HCT116 (cell line): Measurements from ENCODE around the gene CXCR4. TPM values are rescaled to one million over a fixed set of nuclear protein-coding genes. Genes with fewer than 3 reads are reported as not detected.

Experiments used
- ATAC-seq: fragments of 200-7000 bp; cut with Tn5 transposase; 2 replicates; pipeline ENCODE4 v1.9.1; 2020; ENCODE audit warnings: mild to moderate bottlenecking, moderate library complexity
- BruUV-seq: library from RNA; stranded (reverse); fragments of 400-500 nt; replicated peaks from 2 replicates; lab custom pipeline; 2021; lab: Mats Ljungman, UMichigan
- CTCF ChIA-PET: fragments of 300-600 bp; sonication (Branson Sonifier 250); formaldehyde crosslinking; loops from one replicate; lab custom pipeline; 2021; ENCODE audit warnings: antibody characterized with exemption; lab: Charles Lee
- POLR2A ChIA-PET: fragments of 300-600, 350-600 bp; sonication (Branson Sonifier 250); formaldehyde crosslinking; loops from one replicate; lab custom pipeline; 2021; ENCODE audit warnings: antibody characterized with exemption; lab: Charles Lee
- RAD21 ChIA-PET, 2 experiments: fragments of 300-600 bp; sonication (Branson Sonifier 250); formaldehyde crosslinking; loops; one replicate each; lab custom pipeline; 2023; ENCODE audit warnings: low total read pairs in 2 of 2; ENCODE audit not compliant: uncharacterized antibody in 2 of 2, unreplicated experiment in 2 of 2, low non-redundant PET in 1 of 2; lab: Charles Lee
- DNase-seq: peaks from one replicate; pipeline ENCODE4 v3.0.0-alpha.2; 2010; ENCODE audit warnings: low read depth, low spot score
- H2AFZ ChIP-seq: fragments of 200-600 bp; shearing (Covaris generic), sonication (generic); 2 replicates; pipeline ENCODE4 v1.6.1; 2017; ENCODE audit warnings: low read depth, mixed run types, mixed read lengths, antibody characterized with exemption, low read length; ENCODE audit not compliant: poor library complexity, severe bottlenecking
- H3K27ac ChIP-seq: 2 replicates; pipeline ENCODE4 v1.5.1; 2012; ENCODE audit warnings: low read depth, low read length
- H3K27me3 ChIP-seq: fragments of 200-600 bp; sonication (generic); 2 replicates; pipeline ENCODE4 v1.6.1; 2016; ENCODE audit warnings: mixed run types, low read length, mixed read lengths; ENCODE audit not compliant: insufficient read depth
- H3K36me3 ChIP-seq, 2 experiments: fragments of 200-500 bp in 1 of 2; fragments of 200-600 bp in 1 of 2; sonication (Bioruptor generic) in 1 of 2; sonication (generic) in 1 of 2; 2 replicates each; pipeline versions ENCODE4 v1.5.1 to v1.6.1; 2014 to 2016; ENCODE audit warnings: low read length in 2 of 2, inconsistent platforms in 1 of 2, mixed read lengths in 1 of 2, mixed run types in 1 of 2; ENCODE audit not compliant: insufficient read depth in 2 of 2, control insufficient read depth in 1 of 2
- H3K4me1 ChIP-seq, 2 experiments: fragments of 200-600 bp in 1 of 2; sonication (generic) in 1 of 2; 2 replicates each; pipeline versions ENCODE4 v1.5.1 to v1.6.1; 2012 to 2017; ENCODE audit warnings: low read length in 2 of 2, inconsistent platforms in 1 of 2, mild to moderate bottlenecking in 1 of 2, mixed read lengths in 1 of 2, mixed run types in 1 of 2, moderate library complexity in 1 of 2; ENCODE audit not compliant: insufficient read depth in 2 of 2, control insufficient read depth in 1 of 2
- H3K4me2 ChIP-seq: fragments of 200-600 bp; sonication (generic); 2 replicates; pipeline ENCODE4 v1.6.1; 2017; ENCODE audit warnings: mixed run types, low read length, mixed read lengths
- H3K4me3 ChIP-seq, 2 experiments: fragments of 200-600 bp in 1 of 2; sonication (generic) in 1 of 2; replicated peaks in 1 of 2; 2 replicates each; pipeline ENCODE4 v1.5.1; 2011 to 2016; ENCODE audit warnings: low read length in 2 of 2, control low read depth in 1 of 2, low read depth in 1 of 2, mild to moderate bottlenecking in 1 of 2, mixed read lengths in 1 of 2, mixed run types in 1 of 2
- H3K79me2 ChIP-seq: fragments of 200-600 bp; sonication (generic); 2 replicates; pipeline ENCODE4 v1.6.1; 2017; ENCODE audit warnings: mild to moderate bottlenecking, mixed run types, low read length, moderate library complexity, mixed read lengths; ENCODE audit not compliant: insufficient read depth
- H3K9ac ChIP-seq: fragments of 200-600 bp; sonication (generic); 2 replicates; pipeline ENCODE4 v1.6.1; 2016; ENCODE audit warnings: low read length, mixed read lengths
- H3K9me2 ChIP-seq: fragments of 200-600 bp; sonication (generic), shearing (Covaris generic); 2 replicates; pipeline ENCODE4 v1.6.1; 2017; ENCODE audit warnings: mixed run types, mild to moderate bottlenecking, moderate library complexity; ENCODE audit not compliant: insufficient read depth
- H3K9me3 ChIP-seq, 2 experiments: fragments of 200-500 bp in 1 of 2; fragments of 200-600 bp in 1 of 2; sonication (Bioruptor generic) in 1 of 2; sonication (generic) in 1 of 2; 2 replicates each; pipeline ENCODE4 v1.6.1; 2014 to 2017; ENCODE audit warnings: low read length in 2 of 2, mixed read lengths in 2 of 2, inconsistent platforms in 1 of 2, low read depth in 1 of 2, mild to moderate bottlenecking in 1 of 2, mixed run types in 1 of 2, moderate library complexity in 1 of 2; ENCODE audit not compliant: control insufficient read depth in 1 of 2, insufficient read depth in 1 of 2
- H4K20me1 ChIP-seq: fragments of 200-600 bp; sonication (generic), shearing (Covaris generic); 2 replicates; pipeline ENCODE4 v1.6.1; 2017; ENCODE audit warnings: mixed run types, mild to moderate bottlenecking, moderate library complexity; ENCODE audit not compliant: insufficient read depth
- CEBPB ChIP-seq: IDR thresholded peaks from 2 replicates; pipeline ENCODE4 v1.6.1; 2012; ENCODE audit warnings: low read depth
- EGR1 ChIP-seq: IDR thresholded peaks from 2 replicates; pipeline ENCODE4 v1.6.1; 2012; ENCODE audit warnings: low read depth
- ELF1 ChIP-seq: IDR thresholded peaks from 2 replicates; pipeline ENCODE4 v1.6.1; 2012; ENCODE audit warnings: low read depth, borderline replicate concordance
- EZH2 ChIP-seq: fragments of 200-600 bp; sonication (generic); IDR thresholded peaks from 2 replicates; pipeline ENCODE4 v1.6.1; 2017; ENCODE audit warnings: antibody characterized with exemption, mixed run types
- EZH2phosphoT487 ChIP-seq: fragments of 200-600 bp; IDR thresholded peaks from 2 replicates; pipeline ENCODE4 v1.6.1; 2018; ENCODE audit warnings: antibody characterized with exemption, borderline replicate concordance
- FOSL1 ChIP-seq: IDR thresholded peaks from 2 replicates; pipeline ENCODE4 v1.6.1; 2012; ENCODE audit warnings: low read depth
- JUND ChIP-seq: IDR thresholded peaks from 2 replicates; pipeline ENCODE4 v1.6.1; 2012
- POLR2AphosphoS5 ChIP-seq: IDR thresholded peaks from 2 replicates; pipeline ENCODE4 v1.6.1; 2011; ENCODE audit warnings: mild to moderate bottlenecking, low read depth, low read length, moderate library complexity
- RAD21 ChIP-seq: IDR thresholded peaks from 2 replicates; pipeline ENCODE4 v1.6.1; 2012; ENCODE audit warnings: low read depth, mild to moderate bottlenecking
- SIN3A ChIP-seq: IDR thresholded peaks from 2 replicates; pipeline ENCODE4 v1.6.1; 2012; ENCODE audit warnings: low read depth
- SP1 ChIP-seq: IDR thresholded peaks from 2 replicates; pipeline ENCODE4 v1.6.1; 2012; ENCODE audit warnings: low read depth
- SRF ChIP-seq: IDR thresholded peaks from 2 replicates; pipeline ENCODE4 v1.6.1; 2012; ENCODE audit warnings: low read depth
- YY1 ChIP-seq: IDR thresholded peaks from 2 replicates; pipeline ENCODE4 v1.6.1; 2011; ENCODE audit warnings: low read length, low read depth, moderate library complexity, mild to moderate bottlenecking; ENCODE audit not compliant: insufficient replicate concordance; ENCODE audit errors: extremely low read depth
- ZFX ChIP-seq: fragments of 450-650 bp; IDR thresholded peaks from 2 replicates; pipeline ENCODE4 v1.6.1; 2017
- ZNF274 ChIP-seq: fragments of 200-500 bp; sonication (Bioruptor generic); IDR thresholded peaks from 2 replicates; pipeline ENCODE4 v1.6.1; 2014; ENCODE audit warnings: mild to moderate bottlenecking, low read depth, low read length, inconsistent platforms
- intact Hi-C: fragments of 100-400 bp; cut with micrococcal nuclease; formaldehyde crosslinking; loops from 2 replicates; pipeline ENCODE4 v1.10.0; 2022
- total RNA-seq: library from RNA; stranded (reverse); gene quantifications from one replicate; pipeline ENCODE4 v1.2.1, GENCODE V29; 2021; ENCODE audit not compliant: unreplicated experiment
- TF ChIP-seq, protein P1 (sequence below): IDR thresholded peaks from 2 replicates; pipeline ENCODE4 v1.6.1; 2012
- TF ChIP-seq, protein P2 (sequence below): IDR thresholded peaks from 2 replicates; pipeline ENCODE4 v1.6.1; 2011; ENCODE audit warnings: mild to moderate bottlenecking, low read length, moderate library complexity; ENCODE audit not compliant: insufficient replicate concordance; ENCODE audit errors: extremely low read depth
- TF ChIP-seq, protein P3 (sequence below), 3 experiments: fragments of 200-600 bp in 1 of 3; sonication (generic) in 1 of 3; IDR thresholded peaks in 2 of 3; conservative IDR thresholded peaks in 1 of 3; 2 replicates each; pipeline ENCODE4 v1.5.1; 2012 to 2017; ENCODE audit warnings: low read depth in 2 of 3, low read length in 2 of 3, antibody characterized with exemption in 1 of 3, borderline replicate concordance in 1 of 3, control low read depth in 1 of 3, mild to moderate bottlenecking in 1 of 3, mixed read lengths in 1 of 3, mixed run types in 1 of 3, moderate library complexity in 1 of 3; ENCODE audit not compliant: insufficient read depth in 1 of 3

The CXCR4 gene
- total RNA-seq, 1 experiment from 2014 or later, result 1.3 TPM

DNA sequence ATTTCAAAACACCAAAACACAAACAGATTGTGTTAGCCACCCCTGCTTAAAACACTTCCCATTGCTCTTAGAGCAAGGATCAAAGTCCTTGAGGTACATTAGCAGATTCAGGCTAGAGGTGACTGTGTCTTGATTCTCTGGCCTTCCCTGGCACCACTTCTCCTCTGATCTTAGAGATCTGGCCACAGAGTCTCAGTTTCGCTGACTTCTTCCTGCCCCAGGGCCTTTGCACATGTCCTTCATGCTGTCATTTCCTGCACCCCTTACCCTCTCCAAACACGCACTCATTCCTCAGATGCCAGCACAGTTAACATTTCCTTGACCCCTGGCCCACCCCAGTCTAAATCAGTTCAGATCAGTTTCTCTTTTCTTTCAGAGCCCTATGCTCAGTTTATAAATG, 16.9 kb downstream of the CXCR4 start:
- intact Hi-C loops, result no loop called here
- H3K9me3 ChIP-seq, result no peaks in the 10 kb centered on the region
- H3K4me1 ChIP-seq, result no peaks in the 10 kb centered on the region
- H3K79me2 ChIP-seq, result no peaks in the 10 kb centered on the region
- H3K27me3 ChIP-seq, result no peaks in the 10 kb centered on the region
- BruUV-seq, result no TSS peak
- no peak overlapping the region for H2AFZ ChIP-seq
- DNase-seq, result no peak
- POLR2A ChIA-PET, result no interaction called here
- no peak overlapping the region for H3K9ac ChIP-seq
- H3K4me2 ChIP-seq, result no peak overlapping the region
- CTCF ChIA-PET, result no interaction called here
- no peak overlapping the region for H3K27ac ChIP-seq
- TF ChIP-seq RAD21 (no peak), CEBPB (no peak), EZH2 (no peak), SIN3A (no peak), JUND (no peak), SP1 (no peak), ZFX (no peak)
- TF ChIP-seq, protein P1, sequence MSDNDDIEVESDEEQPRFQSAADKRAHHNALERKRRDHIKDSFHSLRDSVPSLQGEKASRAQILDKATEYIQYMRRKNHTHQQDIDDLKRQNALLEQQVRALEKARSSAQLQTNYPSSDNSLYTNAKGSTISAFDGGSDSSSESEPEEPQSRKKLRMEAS, result no peak
- TF ChIP-seq, protein P2, sequence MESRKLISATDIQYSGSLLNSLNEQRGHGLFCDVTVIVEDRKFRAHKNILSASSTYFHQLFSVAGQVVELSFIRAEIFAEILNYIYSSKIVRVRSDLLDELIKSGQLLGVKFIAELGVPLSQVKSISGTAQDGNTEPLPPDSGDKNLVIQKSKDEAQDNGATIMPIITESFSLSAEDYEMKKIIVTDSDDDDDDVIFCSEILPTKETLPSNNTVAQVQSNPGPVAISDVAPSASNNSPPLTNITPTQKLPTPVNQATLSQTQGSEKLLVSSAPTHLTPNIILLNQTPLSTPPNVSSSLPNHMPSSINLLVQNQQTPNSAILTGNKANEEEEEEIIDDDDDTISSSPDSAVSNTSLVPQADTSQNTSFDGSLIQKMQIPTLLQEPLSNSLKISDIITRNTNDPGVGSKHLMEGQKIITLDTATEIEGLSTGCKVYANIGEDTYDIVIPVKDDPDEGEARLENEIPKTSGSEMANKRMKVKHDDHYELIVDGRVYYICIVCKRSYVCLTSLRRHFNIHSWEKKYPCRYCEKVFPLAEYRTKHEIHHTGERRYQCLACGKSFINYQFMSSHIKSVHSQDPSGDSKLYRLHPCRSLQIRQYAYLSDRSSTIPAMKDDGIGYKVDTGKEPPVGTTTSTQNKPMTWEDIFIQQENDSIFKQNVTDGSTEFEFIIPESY, result no peak
- H3K9me2 ChIP-seq, result no peaks in the 10 kb centered on the region
- RAD21 ChIA-PET, result no interaction called here
- ATAC-seq, result no peak
- no peaks in the 10 kb centered on the region for H3K36me3 ChIP-seq
- H3K4me3 ChIP-seq, result no peak overlapping the region
- no peaks in the 10 kb centered on the region for H4K20me1 ChIP-seq

DNA sequence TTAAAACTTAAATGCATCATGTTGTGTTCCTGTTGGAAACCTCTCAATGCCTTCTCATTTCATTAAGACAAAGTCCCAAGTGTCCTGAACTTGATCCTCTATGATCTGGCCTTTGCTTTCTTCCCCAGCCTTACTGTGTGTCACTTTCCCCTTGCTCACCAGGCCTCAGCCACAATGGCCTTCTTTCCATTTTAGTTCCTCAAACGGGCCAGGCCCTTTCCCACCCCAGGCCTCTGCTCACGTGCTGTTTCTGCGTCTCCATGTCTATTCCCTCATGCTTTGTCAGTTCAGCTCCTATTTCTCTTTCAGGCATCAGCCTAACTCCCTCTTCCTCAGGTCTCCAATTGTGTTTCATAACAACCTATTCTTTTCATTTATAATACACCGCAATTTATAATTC, 19.5 kb downstream of the CXCR4 start:
- Histone ChIP-seq H3K9me3 (no peaks in the 10 kb centered on the region), H3K4me1 (no peaks in the 10 kb centered on the region), H3K9me2 (no peaks in the 10 kb centered on the region), H3K27ac (no peak overlapping the region), H3K9ac (no peak overlapping the region), H3K4me2 (no peak overlapping the region), H2AFZ (no peak overlapping the region), H3K27me3 (peaks cover under 1% of the 10 kb centered on the region; the same call in 1 of the 2 replicates), H3K36me3 (no peaks in the 10 kb centered on the region), H3K4me3 (no peak overlapping the region), H4K20me1 (no peaks in the 10 kb centered on the region), H3K79me2 (no peaks in the 10 kb centered on the region)
- RAD21 ChIA-PET, result no interaction called here
- BruUV-seq, result no TSS peak
- CTCF ChIA-PET, result no interaction called here
- intact Hi-C loops, result no loop called here
- DNase-seq (no peak), ATAC-seq (no peak)
- POLR2A ChIA-PET, result no interaction called here
- no peak for TF ChIP-seq SIN3A
- TF ChIP-seq ZNF274, result no peak
- TF ChIP-seq YY1, result no peak
- TF ChIP-seq, protein P3, sequence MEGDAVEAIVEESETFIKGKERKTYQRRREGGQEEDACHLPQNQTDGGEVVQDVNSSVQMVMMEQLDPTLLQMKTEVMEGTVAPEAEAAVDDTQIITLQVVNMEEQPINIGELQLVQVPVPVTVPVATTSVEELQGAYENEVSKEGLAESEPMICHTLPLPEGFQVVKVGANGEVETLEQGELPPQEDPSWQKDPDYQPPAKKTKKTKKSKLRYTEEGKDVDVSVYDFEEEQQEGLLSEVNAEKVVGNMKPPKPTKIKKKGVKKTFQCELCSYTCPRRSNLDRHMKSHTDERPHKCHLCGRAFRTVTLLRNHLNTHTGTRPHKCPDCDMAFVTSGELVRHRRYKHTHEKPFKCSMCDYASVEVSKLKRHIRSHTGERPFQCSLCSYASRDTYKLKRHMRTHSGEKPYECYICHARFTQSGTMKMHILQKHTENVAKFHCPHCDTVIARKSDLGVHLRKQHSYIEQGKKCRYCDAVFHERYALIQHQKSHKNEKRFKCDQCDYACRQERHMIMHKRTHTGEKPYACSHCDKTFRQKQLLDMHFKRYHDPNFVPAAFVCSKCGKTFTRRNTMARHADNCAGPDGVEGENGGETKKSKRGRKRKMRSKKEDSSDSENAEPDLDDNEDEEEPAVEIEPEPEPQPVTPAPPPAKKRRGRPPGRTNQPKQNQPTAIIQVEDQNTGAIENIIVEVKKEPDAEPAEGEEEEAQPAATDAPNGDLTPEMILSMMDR (IDR thresholded peaks at IDR 0.05 in 2 of 3, conservative IDR thresholded peaks at IDR 0.05 in 1 of 3; ENCODE audit: borderline replicate concordance in 1 of 3, insufficient read depth in 1 of 3, low read depth in 2 of 3, low read length in 2 of 3), result no peak
- no peak for TF ChIP-seq SRF
- no peak for TF ChIP-seq POLR2AphosphoS5
- TF ChIP-seq EGR1, result no peak
- TF ChIP-seq RAD21, result no peak
- TF ChIP-seq EZH2, result no peak
- no peak for TF ChIP-seq FOSL1
- TF ChIP-seq ELF1, result no peak
- TF ChIP-seq ZFX, result no peak
- no peak for TF ChIP-seq EZH2phosphoT487
- no peak for TF ChIP-seq CEBPB
